Activated naive CD4-positive, alpha-beta T cell treated with anti-CD3 and anti-CD28 coated beads, Interleukin-2, amount 10 ng/mL, durations not matched to agents 7 days and 5 days (primary cell): Measurements from ENCODE around the gene CCDC201.
"Not testable (repeated sequence)": the region's sequence is repeated elsewhere in the genome, so short reads cannot be mapped to it uniquely, and the experiment has no call there.

Experiments used
- CTCF ChIA-PET: fragments of 350-600 bp; sonication (Branson Sonifier 250); formaldehyde crosslinking; loops from one replicate; lab custom pipeline; 2021; ENCODE audit warnings: antibody characterized with exemption; lab: Charles Lee
- DNase-seq: peaks from one replicate; pipeline ENCODE4 v3.0.0-alpha.2; 2020
- H3K27ac Mint-ChIP-seq: one replicate; pipeline ENCODE4 v1.8.0; 2021; ENCODE audit warnings: mild to moderate bottlenecking, moderate library complexity, mixed read lengths
- H3K27me3 Mint-ChIP-seq: one replicate; pipeline ENCODE4 v1.8.0; 2021; ENCODE audit warnings: mild to moderate bottlenecking, mixed read lengths
- H3K36me3 Mint-ChIP-seq: one replicate; pipeline ENCODE4 v1.8.0; 2021; ENCODE audit warnings: mixed read lengths
- H3K4me1 Mint-ChIP-seq: one replicate; pipeline ENCODE4 v1.8.0; 2021; ENCODE audit warnings: mixed read lengths
- H3K4me3 Mint-ChIP-seq: one replicate; pipeline ENCODE4 v1.8.0; 2021; ENCODE audit warnings: mild to moderate bottlenecking, moderate library complexity, mixed read lengths
- H3K9me3 Mint-ChIP-seq: one replicate; pipeline ENCODE4 v1.8.0; 2021; ENCODE audit warnings: mixed read lengths

CCDC201 gene

GRCh38 chr7:45841926-45842717 is 30.8 kb downstream of the CCDC201 start:
- H3K36me3 Mint-ChIP-seq, H3K9me3 Mint-ChIP-seq, DNase-seq, H3K4me3 Mint-ChIP-seq, CTCF ChIA-PET, H3K4me1 Mint-ChIP-seq, H3K27me3 Mint-ChIP-seq, H3K27ac Mint-ChIP-seq: not testable (repeated sequence)

GRCh38 chr7:45838852-45839251 is 34.0 kb downstream of the CCDC201 start:
- H3K4me3 Mint-ChIP-seq, H3K36me3 Mint-ChIP-seq, H3K4me1 Mint-ChIP-seq, H3K27me3 Mint-ChIP-seq, H3K9me3 Mint-ChIP-seq, DNase-seq, CTCF ChIA-PET, H3K27ac Mint-ChIP-seq: not testable (repeated sequence)

GRCh38 chr7:45832433-45833177 is 40.3 kb downstream of the CCDC201 start:
- H3K27me3 Mint-ChIP-seq, H3K36me3 Mint-ChIP-seq, CTCF ChIA-PET, H3K4me1 Mint-ChIP-seq, H3K9me3 Mint-ChIP-seq, H3K27ac Mint-ChIP-seq, H3K4me3 Mint-ChIP-seq, DNase-seq: not testable (repeated sequence)

GRCh38 chr7:45829846-45830245 is 43.0 kb downstream of the CCDC201 start:
- H3K27ac Mint-ChIP-seq, H3K27me3 Mint-ChIP-seq, H3K9me3 Mint-ChIP-seq, DNase-seq, H3K4me3 Mint-ChIP-seq, H3K36me3 Mint-ChIP-seq, H3K4me1 Mint-ChIP-seq, CTCF ChIA-PET: not testable (repeated sequence)

- H3K9me3 Mint-ChIP-seq, DNase-seq, H3K4me3 Mint-ChIP-seq, H3K27me3 Mint-ChIP-seq, H3K27ac Mint-ChIP-seq, CTCF ChIA-PET, H3K4me1 Mint-ChIP-seq, H3K36me3 Mint-ChIP-seq: not testable (repeated sequence)
Observed at GRCh38 chr7:45827731-45828130, 45.2 kb downstream of the CCDC201 start.

GRCh38 chr7:45826550-45826949 is 46.3 kb downstream of the CCDC201 start:
- H3K9me3 Mint-ChIP-seq, H3K4me1 Mint-ChIP-seq, H3K27ac Mint-ChIP-seq, CTCF ChIA-PET, H3K27me3 Mint-ChIP-seq, DNase-seq, H3K4me3 Mint-ChIP-seq, H3K36me3 Mint-ChIP-seq: not testable (repeated sequence)

GRCh38 chr7:45818763-45819162 is 54.1 kb downstream of the CCDC201 start:
- H3K4me1 Mint-ChIP-seq, H3K9me3 Mint-ChIP-seq, DNase-seq, CTCF ChIA-PET, H3K27me3 Mint-ChIP-seq, H3K36me3 Mint-ChIP-seq, H3K4me3 Mint-ChIP-seq, H3K27ac Mint-ChIP-seq: not testable (repeated sequence)

- DNase-seq, H3K27me3 Mint-ChIP-seq, CTCF ChIA-PET, H3K27ac Mint-ChIP-seq, H3K9me3 Mint-ChIP-seq, H3K4me1 Mint-ChIP-seq, H3K4me3 Mint-ChIP-seq, H3K36me3 Mint-ChIP-seq: not testable (repeated sequence)
Observed at GRCh38 chr7:45817913-45818312, 55.0 kb downstream of the CCDC201 start.

GRCh38 chr7:45817016-45817415 is 55.9 kb downstream of the CCDC201 start:
- H3K9me3 Mint-ChIP-seq, H3K4me1 Mint-ChIP-seq, H3K27me3 Mint-ChIP-seq, DNase-seq, CTCF ChIA-PET, H3K27ac Mint-ChIP-seq, H3K36me3 Mint-ChIP-seq, H3K4me3 Mint-ChIP-seq: not testable (repeated sequence)

- H3K36me3 Mint-ChIP-seq, H3K27ac Mint-ChIP-seq, H3K4me3 Mint-ChIP-seq, H3K27me3 Mint-ChIP-seq, H3K9me3 Mint-ChIP-seq, CTCF ChIA-PET, DNase-seq, H3K4me1 Mint-ChIP-seq: not testable (repeated sequence)
Observed at GRCh38 chr7:45814216-45815118, 58.4 kb downstream of the CCDC201 start.

- H3K27ac Mint-ChIP-seq, H3K4me3 Mint-ChIP-seq, CTCF ChIA-PET, H3K27me3 Mint-ChIP-seq, DNase-seq, H3K9me3 Mint-ChIP-seq, H3K36me3 Mint-ChIP-seq, H3K4me1 Mint-ChIP-seq: not testable (repeated sequence)
Observed at GRCh38 chr7:45813771-45814170, 59.1 kb downstream of the CCDC201 start.

- Mint-ChIP-seq H3K4me1 (no peaks in the 10 kb centered on the region), H3K4me3 (no peak overlapping the region)
Observed at GRCh38 chr7:45812946-45813345, 59.9 kb downstream of the CCDC201 start.

GRCh38 chr7:45811652-45812234 is 61.1 kb downstream of the CCDC201 start:
- H3K4me1 Mint-ChIP-seq: not testable (repeated sequence)

More at GRCh38 chr7:45812946-45813345, 59.9 kb downstream of the CCDC201 start:
- CTCF ChIA-PET: no interaction called here
- Mint-ChIP-seq H3K9me3 (no peaks in the 10 kb centered on the region), H3K27ac (no peak overlapping the region), H3K36me3 (peaks cover 3% of the 10 kb centered on the region), H3K27me3 (no peaks in the 10 kb centered on the region)
- DNase-seq: no peak

GRCh38 chr7:45810451-45811005 is 62.4 kb downstream of the CCDC201 start:
- H3K4me3 Mint-ChIP-seq, H3K9me3 Mint-ChIP-seq, DNase-seq, H3K4me1 Mint-ChIP-seq, H3K27me3 Mint-ChIP-seq, H3K27ac Mint-ChIP-seq, H3K36me3 Mint-ChIP-seq, CTCF ChIA-PET: not testable (repeated sequence)

More at GRCh38 chr7:45811652-45812234, 61.1 kb downstream of the CCDC201 start:
- CTCF ChIA-PET, H3K27me3 Mint-ChIP-seq, H3K9me3 Mint-ChIP-seq, H3K36me3 Mint-ChIP-seq, H3K4me3 Mint-ChIP-seq, H3K27ac Mint-ChIP-seq, DNase-seq: not testable (repeated sequence)
